ENCODE results near the gene NOXRED1.

The NOXRED1 gene

GRCh38 chr14:77409131-77409533 lies 14.2 kb downstream of the NOXRED1 start:
- no peak for DNase-seq (ENCODE audit: low read depth in 2 of 3, low spot score in 1 of 3)

GRCh38 chr14:77407158-77407557 lies 16.2 kb downstream of the NOXRED1 start:
- no peak for DNase-seq (ENCODE audit: low read depth in 2 of 3, low spot score in 1 of 3)

- DNase-seq (ENCODE audit: low read depth in 2 of 3, low spot score in 1 of 3) = no peak
Observed at GRCh38 chr14:77406718-77407117, 16.6 kb downstream of the NOXRED1 start.

- DNase-seq (ENCODE audit: low read depth in 2 of 3, low spot score in 1 of 3) = no peak
Observed at GRCh38 chr14:77406086-77406485, 17.2 kb downstream of the NOXRED1 start.

- DNase-seq (ENCODE audit: low read depth in 2 of 3, low spot score in 1 of 3) = no peak
Observed at GRCh38 chr14:77403768-77404167, 19.6 kb downstream of the NOXRED1 start.

- DNase-seq (ENCODE audit: low read depth in 2 of 3, low spot score in 1 of 3) = no peak
Observed at GRCh38 chr14:77400216-77400615, 23.1 kb downstream of the NOXRED1 start.

- DNase-seq (ENCODE audit: low read depth in 2 of 3, low spot score in 1 of 3) = no peak
Observed at GRCh38 chr14:77390188-77390587, 33.1 kb downstream of the NOXRED1 start.

- no peak for DNase-seq (ENCODE audit: low read depth in 2 of 3, low spot score in 1 of 3)
Observed at GRCh38 chr14:77378701-77379100, 44.6 kb downstream of the NOXRED1 start.

GRCh38 chr14:77377502-77377844 lies 45.9 kb downstream of the NOXRED1 start:
- no peak for DNase-seq (ENCODE audit: low read depth in 2 of 3, low spot score in 1 of 3)

- DNase-seq (ENCODE audit: low read depth in 2 of 3, low spot score in 1 of 3) = peak; percentile 59 to 77 (median 69)
Observed at GRCh38 chr14:77376771-77377501, 46.4 kb downstream of the NOXRED1 start, which contains the start of the genes SAMD15 and TMED8. SAMD15 (plus strand) TSS chr14:77377379; CDS start chr14:77377419, 40 bp downstream. TMED8 (minus strand) TSS chr14:77377094; CDS start chr14:77377053, 41 bp downstream.

GRCh38 chr14:77375973-77376770 lies 47.2 kb downstream of the NOXRED1 start:
- DNase-seq (ENCODE audit: low read depth in 2 of 3, low spot score in 1 of 3) = peak; percentile 12 to 21 (median 20)

- DNase-seq (ENCODE audit: low read depth in 2 of 3, low spot score in 1 of 3) = no peak
Observed at GRCh38 chr14:77375164-77375950, 48.0 kb downstream of the NOXRED1 start.

GRCh38 chr14:77372304-77372841 lies 51.0 kb downstream of the NOXRED1 start:
- DNase-seq (ENCODE audit: low read depth in 2 of 3, low spot score in 1 of 3) = no peak

- DNase-seq (ENCODE audit: low read depth in 2 of 3, low spot score in 1 of 3) = no peak
Observed at GRCh38 chr14:77369285-77369684, 54.0 kb downstream of the NOXRED1 start.

GRCh38 chr14:77364146-77364545 lies 59.2 kb downstream of the NOXRED1 start:
- no peak for DNase-seq (ENCODE audit: low read depth in 2 of 3, low spot score in 1 of 3)

- DNase-seq (ENCODE audit: low read depth in 2 of 3, low spot score in 1 of 3) = no peak
Observed at GRCh38 chr14:77359626-77360025, 63.7 kb downstream of the NOXRED1 start.

- DNase-seq (ENCODE audit: low read depth in 2 of 3, low spot score in 1 of 3) = no peak
Observed at GRCh38 chr14:77356899-77357298, 66.4 kb downstream of the NOXRED1 start.

- DNase-seq (ENCODE audit: low read depth in 2 of 3, low spot score in 1 of 3) = no peak
Observed at GRCh38 chr14:77355811-77356210, 67.5 kb downstream of the NOXRED1 start.

- DNase-seq (ENCODE audit: low read depth in 2 of 3, low spot score in 1 of 3) = no peak
Observed at GRCh38 chr14:77353469-77354141, 69.7 kb downstream of the NOXRED1 start.

- no peak for DNase-seq (ENCODE audit: low read depth in 2 of 3, low spot score in 1 of 3)
Observed at GRCh38 chr14:77347751-77348150, 75.6 kb downstream of the NOXRED1 start.

- no peak for DNase-seq (ENCODE audit: low read depth in 2 of 3, low spot score in 1 of 3)
Observed at GRCh38 chr14:77346495-77346894, 76.8 kb downstream of the NOXRED1 start.

Measured in stimulated activated CD4-positive, alpha-beta T cell treated with anti-CD3 and anti-CD28 coated beads, Interleukin-12 subunit alpha, Interleukin-12 subunit beta, amount 100 ng/mL, for 48 hours (primary cell).